ENCODE results near the gene CFD.

CFD gene

DNA sequence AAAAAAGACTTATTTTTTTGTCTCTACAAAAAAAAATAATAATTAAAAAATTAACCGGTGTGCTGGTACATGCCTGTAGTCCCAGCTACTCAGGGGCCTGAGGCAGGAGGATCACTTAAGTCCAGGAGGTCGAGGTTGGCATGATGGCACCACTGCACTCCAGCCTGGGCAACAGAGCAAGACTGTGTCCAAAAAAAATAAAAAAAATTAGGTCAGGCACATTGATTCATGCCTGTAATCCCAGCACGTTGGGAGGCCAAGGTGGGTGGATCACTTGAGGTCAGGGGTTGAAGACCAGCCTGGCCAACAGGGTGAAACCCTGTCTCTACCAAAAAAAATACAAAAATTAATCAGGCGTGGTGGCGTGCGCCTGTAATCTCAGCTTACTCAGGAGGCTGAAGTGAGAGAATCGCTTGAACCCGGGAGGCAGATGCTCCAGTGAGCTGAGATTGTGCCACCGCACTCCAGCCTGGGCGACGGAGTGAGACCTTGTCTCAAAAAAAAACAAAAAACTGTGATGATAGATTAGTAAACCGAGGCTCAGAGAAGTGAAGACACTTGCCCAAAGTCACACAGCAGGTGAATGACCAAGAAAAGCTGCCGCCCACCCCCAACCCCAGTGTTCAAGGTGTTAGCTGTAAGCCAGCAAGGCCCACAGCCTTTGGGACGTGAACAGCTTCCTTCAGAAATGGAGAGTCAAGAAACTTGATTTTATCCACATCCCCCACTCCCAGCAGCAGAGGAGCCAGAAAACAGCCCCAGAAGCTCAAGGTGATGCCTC is 43.2 kb downstream of the CFD start:
- in situ Hi-C loops (cut with HindIII; ENCODE audit: low pct_ligation_motif_present, low sequenced_read_pairs) = no loop called here
- no peak overlapping the region for H3K27ac ChIP-seq
- no peak for DNase-seq
- no peaks in the 10 kb centered on the region for H3K27me3 ChIP-seq (replicated peaks)
- H3K4me3 ChIP-seq (ENCODE audit: low read depth, low read length) = no peak overlapping the region
- H3K36me3 ChIP-seq (replicated peaks) = peaks cover 24% of the 10 kb centered on the region
- TF ChIP-seq, protein P1, sequence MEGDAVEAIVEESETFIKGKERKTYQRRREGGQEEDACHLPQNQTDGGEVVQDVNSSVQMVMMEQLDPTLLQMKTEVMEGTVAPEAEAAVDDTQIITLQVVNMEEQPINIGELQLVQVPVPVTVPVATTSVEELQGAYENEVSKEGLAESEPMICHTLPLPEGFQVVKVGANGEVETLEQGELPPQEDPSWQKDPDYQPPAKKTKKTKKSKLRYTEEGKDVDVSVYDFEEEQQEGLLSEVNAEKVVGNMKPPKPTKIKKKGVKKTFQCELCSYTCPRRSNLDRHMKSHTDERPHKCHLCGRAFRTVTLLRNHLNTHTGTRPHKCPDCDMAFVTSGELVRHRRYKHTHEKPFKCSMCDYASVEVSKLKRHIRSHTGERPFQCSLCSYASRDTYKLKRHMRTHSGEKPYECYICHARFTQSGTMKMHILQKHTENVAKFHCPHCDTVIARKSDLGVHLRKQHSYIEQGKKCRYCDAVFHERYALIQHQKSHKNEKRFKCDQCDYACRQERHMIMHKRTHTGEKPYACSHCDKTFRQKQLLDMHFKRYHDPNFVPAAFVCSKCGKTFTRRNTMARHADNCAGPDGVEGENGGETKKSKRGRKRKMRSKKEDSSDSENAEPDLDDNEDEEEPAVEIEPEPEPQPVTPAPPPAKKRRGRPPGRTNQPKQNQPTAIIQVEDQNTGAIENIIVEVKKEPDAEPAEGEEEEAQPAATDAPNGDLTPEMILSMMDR (IDR thresholded peaks at IDR 0.05; ENCODE audit: low read depth, low read length, missing control alignments) = no peak

DNA sequence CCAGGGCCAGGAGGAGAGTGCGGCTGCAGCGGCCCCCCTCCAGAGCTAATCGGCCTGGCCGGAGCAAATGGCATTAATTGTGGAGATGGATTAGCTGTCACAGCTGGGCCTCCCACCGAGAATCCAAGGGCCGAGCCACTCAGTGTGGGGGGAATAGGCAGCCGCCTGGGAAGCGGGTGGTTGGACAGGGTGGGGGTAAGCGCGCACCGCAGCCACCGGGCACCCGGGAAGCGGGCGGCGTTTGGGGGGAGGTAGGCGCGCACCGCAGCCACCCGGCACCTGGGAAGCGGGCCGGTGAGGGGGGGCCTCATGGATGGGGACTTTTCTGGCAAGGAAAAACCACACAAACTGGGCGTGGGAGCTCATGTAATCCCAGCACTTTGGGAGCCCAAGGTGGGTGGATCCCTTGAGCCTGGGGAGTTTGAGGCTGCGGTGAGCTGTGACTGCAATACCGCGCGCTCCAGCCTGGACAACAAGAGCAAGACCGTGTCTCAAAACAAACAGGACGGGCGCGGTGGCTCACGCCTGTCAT is 43.9 kb downstream of the CFD start:
- in situ Hi-C loops (cut with HindIII; ENCODE audit: low pct_ligation_motif_present, low sequenced_read_pairs) = no loop called here
- H3K4me3 ChIP-seq (ENCODE audit: low read depth, low read length) = no peak overlapping the region
- TF ChIP-seq, protein P1 (IDR thresholded peaks at IDR 0.05; ENCODE audit: low read depth, low read length, missing control alignments) = no peak
- H3K36me3 ChIP-seq (replicated peaks) = peaks cover 22% of the 10 kb centered on the region
- no peak overlapping the region for H3K27ac ChIP-seq
- no peak for DNase-seq
- H3K27me3 ChIP-seq (replicated peaks) = no peaks in the 10 kb centered on the region

DNA sequence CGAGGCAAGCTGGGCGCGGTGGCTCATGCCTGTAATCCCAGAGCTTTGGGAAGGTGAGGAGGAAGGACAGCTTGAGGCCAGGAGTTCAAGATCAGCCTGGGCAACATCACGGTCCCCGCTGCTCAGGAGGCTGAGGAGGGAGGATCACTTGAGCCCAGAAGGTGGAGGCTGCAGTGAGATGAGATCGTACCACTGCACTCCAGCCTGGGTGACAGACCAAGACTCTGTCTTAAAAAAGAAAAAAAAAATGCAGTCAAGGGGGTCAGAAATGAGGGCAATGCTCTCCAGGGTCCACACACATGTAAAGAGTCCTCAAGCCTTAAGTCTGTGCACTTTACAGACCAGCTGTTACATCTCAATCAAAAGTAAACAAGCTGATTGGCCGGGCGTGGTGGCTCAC is 45.1 kb downstream of the CFD start:
- H3K36me3 ChIP-seq (replicated peaks) = peaks cover 11% of the 10 kb centered on the region
- H3K27ac ChIP-seq = no peak overlapping the region
- H3K4me3 ChIP-seq (ENCODE audit: low read depth, low read length) = no peak overlapping the region
- no peaks in the 10 kb centered on the region for H3K27me3 ChIP-seq (replicated peaks)
- in situ Hi-C loops (cut with HindIII; ENCODE audit: low pct_ligation_motif_present, low sequenced_read_pairs) = no loop called here
- no peak for DNase-seq
- TF ChIP-seq, protein P1 (IDR thresholded peaks at IDR 0.05; ENCODE audit: low read depth, low read length, missing control alignments) = no peak

DNA sequence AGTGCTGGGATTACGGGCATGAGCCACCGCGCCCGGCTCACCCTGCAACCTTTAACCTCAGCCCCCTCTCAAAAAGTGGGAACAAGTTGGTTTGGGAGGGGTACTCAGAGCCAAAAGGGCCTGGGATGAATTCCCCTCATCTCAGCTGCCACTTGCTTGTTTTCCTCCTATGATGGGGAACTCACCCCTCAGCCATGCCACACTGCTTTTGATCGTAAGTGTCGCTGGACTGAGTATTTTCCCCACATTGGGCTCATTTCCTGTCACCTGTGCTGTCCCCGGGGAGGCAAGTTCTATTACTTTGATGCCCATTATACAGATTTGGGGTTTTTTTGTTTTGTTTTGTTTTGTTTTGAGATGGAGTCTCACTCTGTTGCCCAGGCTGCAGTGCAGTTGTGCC is 47.0 kb downstream of the CFD start:
- Histone ChIP-seq H3K36me3 (replicated peaks) (peaks cover 3% of the 10 kb centered on the region), H3K27ac (no peak overlapping the region), H3K4me3 (ENCODE audit: low read depth, low read length) (no peak overlapping the region), H3K27me3 (replicated peaks) (no peaks in the 10 kb centered on the region)
- DNase-seq = no peak
- TF ChIP-seq, protein P1 (IDR thresholded peaks at IDR 0.05; ENCODE audit: low read depth, low read length, missing control alignments) = no peak
- in situ Hi-C loops (cut with HindIII; ENCODE audit: low pct_ligation_motif_present, low sequenced_read_pairs) = no loop called here

DNA sequence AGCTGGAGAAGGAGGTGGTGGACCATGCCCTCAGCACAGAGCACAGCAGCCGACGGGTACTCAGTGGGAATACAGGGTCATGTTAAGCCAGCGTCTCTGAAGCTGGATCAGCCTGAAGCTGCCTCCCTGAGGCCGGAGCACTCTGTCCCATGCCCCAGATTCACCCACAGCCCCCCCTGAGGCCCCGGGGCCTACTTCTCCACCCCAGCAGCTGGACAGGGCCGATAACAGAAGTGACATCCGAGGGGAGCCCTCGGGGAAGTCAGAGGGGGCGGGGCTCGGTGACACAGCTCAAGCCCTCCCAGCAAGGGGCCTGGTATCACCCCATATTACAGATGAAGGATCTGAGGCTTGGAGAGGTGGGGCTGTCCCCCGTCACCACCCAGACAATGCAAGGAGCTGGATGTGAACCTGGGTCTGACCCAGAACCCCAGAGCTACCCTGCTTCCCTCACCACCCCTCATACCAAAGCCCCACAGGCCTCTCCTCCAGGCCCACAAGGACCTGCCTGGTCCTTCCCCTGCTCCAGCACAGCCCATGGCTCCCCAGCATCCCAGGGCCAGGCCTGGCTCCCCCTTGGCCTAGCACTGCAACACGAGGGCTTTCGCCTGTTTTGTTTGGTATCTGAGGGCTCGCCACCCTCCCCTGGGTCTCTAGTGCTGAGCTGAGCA is 47.9 kb downstream of the CFD start:
- Histone ChIP-seq H3K27me3 (replicated peaks) (no peaks in the 10 kb centered on the region), H3K27ac (no peak overlapping the region), H3K36me3 (replicated peaks) (no peaks in the 10 kb centered on the region), H3K4me3 (ENCODE audit: low read depth, low read length) (no peak overlapping the region)
- in situ Hi-C loops (cut with HindIII; ENCODE audit: low pct_ligation_motif_present, low sequenced_read_pairs) = no loop called here
- no peak for DNase-seq
- TF ChIP-seq, protein P1 (IDR thresholded peaks at IDR 0.05; ENCODE audit: low read depth, low read length, missing control alignments) = no peak

Data from brain microvascular endothelial cell (primary cell).